Neural progenitor cell (in vitro differentiated cells): ENCODE results near the gene PKD2L1. TPM values are rescaled to one million over a fixed set of nuclear protein-coding genes. Genes with fewer than 3 reads are reported as not detected.

Source experiments
- DNase-seq: peaks from one replicate; pipeline ENCODE4 v3.0.0-alpha.2; 2016; ENCODE audit warnings: low spot score
- H2AFZ ChIP-seq: fragments of 200-600 bp; sonication (generic); replicated peaks from 2 replicates; pipeline ENCODE4 v1.6.1; 2016; ENCODE audit warnings: antibody characterized with exemption
- H3F3A ChIP-seq: fragments of 200-600 bp; sonication (generic); 2 replicates; pipeline ENCODE4 v1.6.1; 2016; ENCODE audit warnings: antibody characterized with exemption, low read depth
- H3K27ac ChIP-seq: fragments of 200-600 bp; sonication (generic); 2 replicates; pipeline ENCODE4 v1.5.1; 2016; ENCODE audit warnings: mild to moderate bottlenecking
- H3K27me3 ChIP-seq: fragments of 200-600 bp; sonication (generic); 2 replicates; pipeline ENCODE4 v1.6.1; 2016; ENCODE audit warnings: mild to moderate bottlenecking, moderate library complexity
- H3K36me3 ChIP-seq: fragments of 200-600 bp; sonication (generic); 2 replicates; pipeline ENCODE4 v1.5.1; 2016
- H3K4me1 ChIP-seq: fragments of 200-600 bp; sonication (generic); 2 replicates; pipeline ENCODE4 v1.6.1; 2016; ENCODE audit warnings: mixed run types
- H3K4me2 ChIP-seq: fragments of 200-600 bp; sonication (generic); 2 replicates; pipeline ENCODE4 v1.6.1; 2016
- H3K4me3 ChIP-seq: fragments of 200-600 bp; sonication (generic); 2 replicates; pipeline ENCODE4 v1.5.1; 2016
- H3K79me2 ChIP-seq: fragments of 200-600 bp; sonication (generic); 2 replicates; pipeline ENCODE4 v1.6.1; 2016; ENCODE audit warnings: low read depth
- H3K9ac ChIP-seq: fragments of 200-600 bp; sonication (generic); 2 replicates; pipeline ENCODE4 v1.6.1; 2016
- H3K9me3 ChIP-seq: fragments of 200-600 bp; sonication (generic); 2 replicates; pipeline ENCODE4 v1.5.1; 2016; ENCODE audit warnings: low read depth
- H4K20me1 ChIP-seq: fragments of 200-600 bp; sonication (generic); 2 replicates; pipeline ENCODE4 v1.6.1; 2016; ENCODE audit warnings: low read depth
- H3K27ac Mint-ChIP-seq: 3 replicates; pipeline ENCODE4 v1.8.0; 2021; ENCODE audit warnings: mixed read lengths
- H3K27me3 Mint-ChIP-seq: 2 replicates; pipeline ENCODE4 v1.8.0; 2022; ENCODE audit warnings: low read depth, mild to moderate bottlenecking, inconsistent platforms, moderate library complexity, mixed read lengths; ENCODE audit not compliant: insufficient read depth
- H3K36me3 Mint-ChIP-seq: 3 replicates; pipeline ENCODE4 v1.8.0; 2021; ENCODE audit warnings: mixed read lengths
- H3K4me1 Mint-ChIP-seq: 3 replicates; pipeline ENCODE4 v1.8.0; 2021; ENCODE audit warnings: mixed read lengths
- H3K4me3 Mint-ChIP-seq: 3 replicates; pipeline ENCODE4 v1.8.0; 2021; ENCODE audit warnings: mild to moderate bottlenecking, moderate library complexity, mixed read lengths
- H3K9me3 Mint-ChIP-seq: 3 replicates; pipeline ENCODE4 v1.8.0; 2020; ENCODE audit warnings: mixed read lengths
- EZH2 ChIP-seq: fragments of 200-600 bp; sonication (generic); IDR thresholded peaks from 2 replicates; pipeline ENCODE4 v1.6.1; 2017; ENCODE audit warnings: antibody characterized with exemption, mild to moderate bottlenecking, moderate library complexity
- EZH2phosphoT487 ChIP-seq: fragments of 200-600 bp; sonication (generic); IDR thresholded peaks from 2 replicates; pipeline ENCODE4 v1.6.1; 2017; ENCODE audit warnings: antibody characterized with exemption
- total RNA-seq: library from RNA; depleted of rRNA; stranded (reverse); fragments of >200 nt; gene quantifications from 2 replicates; pipeline ENCODE4 v1.2.3, GENCODE V29; 2015; ENCODE audit warnings: low replicate concordance
- TF ChIP-seq, protein P1 (sequence below): fragments of 200-600 bp; sonication (generic); IDR thresholded peaks from 2 replicates; pipeline ENCODE4 v1.5.1; 2017; ENCODE audit warnings: antibody characterized with exemption, mild to moderate bottlenecking

Gene PKD2L1
- total RNA-seq, 1 donor from 2014 or later: not detected

GRCh38 chr10:100325158-100325557 is 4.9 kb downstream of the PKD2L1 start:
- Mint-ChIP-seq H3K27ac (no peak overlapping the region), H3K4me1 (peaks cover under 1% of the 10 kb centered on the region)
- no peak overlapping the region for H3K27ac ChIP-seq

DNA sequence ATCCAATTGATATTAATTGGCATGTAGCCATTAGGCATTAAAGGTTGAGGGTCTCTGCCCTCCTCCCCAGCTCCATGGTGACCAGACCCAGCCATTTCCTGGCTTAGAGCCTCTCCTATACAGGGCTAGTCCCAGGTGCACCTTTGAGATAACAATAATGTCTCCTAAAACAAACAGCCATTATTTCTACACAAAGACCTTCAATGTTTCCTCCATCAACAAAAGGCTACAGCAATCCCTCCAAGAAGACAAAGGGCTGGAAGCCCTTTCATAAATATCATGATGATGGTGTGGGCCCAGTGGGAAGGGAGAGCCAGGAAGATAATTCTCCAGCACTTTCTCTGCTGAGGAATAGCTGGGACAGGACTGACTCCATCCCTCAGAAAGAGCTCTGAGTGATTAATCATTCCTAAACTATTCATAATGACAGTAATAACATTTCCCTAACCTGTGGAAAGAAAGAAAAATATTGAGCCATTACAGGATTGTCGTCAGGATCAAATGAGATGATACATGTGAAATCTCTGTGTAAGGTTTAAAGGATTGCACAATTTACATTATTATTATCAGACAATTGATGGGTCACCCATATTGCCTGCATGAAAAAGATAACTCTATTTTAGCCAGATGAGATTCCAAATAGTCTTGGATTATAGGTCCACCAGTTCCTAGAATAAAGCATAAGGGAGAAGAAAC is 10.2 kb downstream of the PKD2L1 start:
- no peak overlapping the region for H3K27ac ChIP-seq
- peaks cover 5% of the 10 kb centered on the region for H3K27me3 Mint-ChIP-seq
- TF ChIP-seq, protein P1, sequence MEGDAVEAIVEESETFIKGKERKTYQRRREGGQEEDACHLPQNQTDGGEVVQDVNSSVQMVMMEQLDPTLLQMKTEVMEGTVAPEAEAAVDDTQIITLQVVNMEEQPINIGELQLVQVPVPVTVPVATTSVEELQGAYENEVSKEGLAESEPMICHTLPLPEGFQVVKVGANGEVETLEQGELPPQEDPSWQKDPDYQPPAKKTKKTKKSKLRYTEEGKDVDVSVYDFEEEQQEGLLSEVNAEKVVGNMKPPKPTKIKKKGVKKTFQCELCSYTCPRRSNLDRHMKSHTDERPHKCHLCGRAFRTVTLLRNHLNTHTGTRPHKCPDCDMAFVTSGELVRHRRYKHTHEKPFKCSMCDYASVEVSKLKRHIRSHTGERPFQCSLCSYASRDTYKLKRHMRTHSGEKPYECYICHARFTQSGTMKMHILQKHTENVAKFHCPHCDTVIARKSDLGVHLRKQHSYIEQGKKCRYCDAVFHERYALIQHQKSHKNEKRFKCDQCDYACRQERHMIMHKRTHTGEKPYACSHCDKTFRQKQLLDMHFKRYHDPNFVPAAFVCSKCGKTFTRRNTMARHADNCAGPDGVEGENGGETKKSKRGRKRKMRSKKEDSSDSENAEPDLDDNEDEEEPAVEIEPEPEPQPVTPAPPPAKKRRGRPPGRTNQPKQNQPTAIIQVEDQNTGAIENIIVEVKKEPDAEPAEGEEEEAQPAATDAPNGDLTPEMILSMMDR: no peak
- TF ChIP-seq EZH2 (no peak), EZH2phosphoT487 (no peak)

More at GRCh38 chr10:100325158-100325557, 4.9 kb downstream of the PKD2L1 start:
- Histone ChIP-seq H3K36me3 (no peaks in the 10 kb centered on the region), H3K27me3 (peaks cover 76% of the 10 kb centered on the region), H3K4me2 (no peak overlapping the region), H4K20me1 (peaks cover 5% of the 10 kb centered on the region), H3K9me3 (no peaks in the 10 kb centered on the region), H3K4me3 (no peak overlapping the region), H3K9ac (no peak overlapping the region), H3K4me1 (no peaks in the 10 kb centered on the region), H3K79me2 (no peaks in the 10 kb centered on the region), H2AFZ (no peak overlapping the region), H3F3A (no peaks in the 10 kb centered on the region)
- Mint-ChIP-seq H3K9me3 (no peaks in the 10 kb centered on the region), H3K27me3 (peaks cover 2% of the 10 kb centered on the region), H3K4me3 (no peak overlapping the region), H3K36me3 (no peaks in the 10 kb centered on the region)
- DNase-seq: peak; percentile 75
- TF ChIP-seq, protein P1: no peak
- TF ChIP-seq EZH2: no peak
- no peak for TF ChIP-seq EZH2phosphoT487

DNA sequence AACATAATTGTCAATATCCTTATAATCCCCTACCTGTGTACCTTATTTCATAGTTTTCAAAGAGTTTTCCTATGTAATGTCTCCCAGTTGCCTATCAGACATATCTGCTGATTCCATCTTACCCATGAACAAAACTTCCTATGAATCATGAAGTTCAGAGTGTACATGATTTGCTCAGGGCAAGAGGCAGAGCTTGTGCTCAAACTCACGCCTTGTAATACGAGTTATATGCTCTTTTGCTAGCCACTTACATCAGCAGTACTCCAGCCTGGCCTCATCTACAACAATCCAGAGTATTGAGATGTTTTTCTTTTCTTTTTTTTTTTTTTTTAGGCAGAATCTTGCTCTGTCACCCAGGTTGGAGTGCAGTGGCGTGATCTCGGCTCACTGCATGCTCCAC is 11.8 kb downstream of the PKD2L1 start:
- no peaks in the 10 kb centered on the region for H3K9me3 ChIP-seq

More for the DNA sequence above, 10.2 kb downstream of the PKD2L1 start:
- no peaks in the 10 kb centered on the region for H3K4me1 Mint-ChIP-seq
- Histone ChIP-seq H2AFZ (no peak overlapping the region), H3K4me2 (no peak overlapping the region), H3K9ac (no peak overlapping the region), H3F3A (no peaks in the 10 kb centered on the region), H3K36me3 (no peaks in the 10 kb centered on the region), H3K4me1 (peaks cover 3% of the 10 kb centered on the region), H3K79me2 (no peaks in the 10 kb centered on the region), H3K27me3 (peaks cover 41% of the 10 kb centered on the region), H3K4me3 (no peak overlapping the region), H3K9me3 (no peaks in the 10 kb centered on the region), H4K20me1 (peaks cover 2% of the 10 kb centered on the region)
- no peaks in the 10 kb centered on the region for H3K9me3 Mint-ChIP-seq
- no peak for DNase-seq
- H3K27ac Mint-ChIP-seq: no peak overlapping the region
- no peaks in the 10 kb centered on the region for H3K36me3 Mint-ChIP-seq
- no peak overlapping the region for H3K4me3 Mint-ChIP-seq

More for the DNA sequence above, 11.8 kb downstream of the PKD2L1 start:
- H3K36me3 ChIP-seq: no peaks in the 10 kb centered on the region
- no peak overlapping the region for H3K27ac Mint-ChIP-seq
- peaks cover 40% of the 10 kb centered on the region for H3K27me3 ChIP-seq
- H3K9me3 Mint-ChIP-seq: no peaks in the 10 kb centered on the region
- H3K4me2 ChIP-seq: no peak overlapping the region
- no peaks in the 10 kb centered on the region for H3F3A ChIP-seq
- H3K27ac ChIP-seq: no peak overlapping the region
- TF ChIP-seq, protein P1: no peak
- TF ChIP-seq EZH2phosphoT487 (no peak), EZH2 (no peak)
- H4K20me1 ChIP-seq: no peaks in the 10 kb centered on the region
- H3K4me3 Mint-ChIP-seq: no peak overlapping the region
- no peaks in the 10 kb centered on the region for H3K4me1 Mint-ChIP-seq
- no peak overlapping the region for H2AFZ ChIP-seq
- no peak overlapping the region for H3K9ac ChIP-seq
- H3K36me3 Mint-ChIP-seq: no peaks in the 10 kb centered on the region
- peaks cover 3% of the 10 kb centered on the region for H3K4me1 ChIP-seq
- H3K79me2 ChIP-seq: no peaks in the 10 kb centered on the region
- H3K4me3 ChIP-seq: no peak overlapping the region
- H3K27me3 Mint-ChIP-seq: peaks cover 5% of the 10 kb centered on the region
- no peak for DNase-seq
